Measurements from ENCODE around the gene SMAD9.

SMAD9 gene

GRCh38 chr13:36817996-36818803, 101.8 kb downstream of the SMAD9 start:
- DNase-seq (ENCODE audit: low read depth), result no peak

DNA sequence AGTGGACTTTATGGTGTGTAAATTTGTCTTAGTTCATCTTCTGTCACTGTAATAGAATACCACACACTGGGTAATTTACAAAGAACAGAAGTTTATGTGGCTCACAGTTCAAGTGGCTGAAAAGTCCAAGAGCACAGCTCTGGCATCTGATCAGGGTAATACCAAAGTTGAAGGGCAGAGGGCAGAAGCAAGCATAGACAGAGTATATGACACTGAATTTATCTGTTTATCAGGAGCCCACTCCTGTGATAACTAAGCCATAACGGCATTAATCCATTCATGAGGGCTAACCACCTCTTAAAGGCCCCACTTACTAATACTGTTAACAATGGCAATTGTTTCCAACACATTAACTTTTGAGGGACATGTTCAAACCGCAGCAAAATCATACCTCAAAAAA, 105.0 kb downstream of the SMAD9 start:
- DNase-seq (ENCODE audit: low read depth), result no peak

DNA sequence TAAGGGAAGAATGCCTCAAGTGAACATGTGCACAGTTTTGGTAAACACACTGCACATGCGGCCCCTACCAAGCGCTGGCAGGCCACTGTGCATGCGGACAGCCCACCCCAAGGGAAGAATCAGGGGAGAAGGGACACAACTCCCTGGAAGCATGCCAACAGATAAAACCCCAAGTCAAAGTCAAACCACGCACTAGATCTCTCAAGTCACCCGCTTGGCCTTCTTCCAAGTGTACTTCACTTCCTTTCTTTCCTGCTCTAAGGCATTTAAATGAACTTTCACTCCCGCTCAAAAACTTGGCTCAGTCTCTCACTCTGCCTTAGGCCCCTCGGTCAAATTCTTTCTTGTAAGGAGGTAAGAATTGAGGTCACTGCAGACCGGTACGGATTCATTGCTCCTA, 105.6 kb downstream of the SMAD9 start:
- no peak for DNase-seq (ENCODE audit: low read depth)

DNA sequence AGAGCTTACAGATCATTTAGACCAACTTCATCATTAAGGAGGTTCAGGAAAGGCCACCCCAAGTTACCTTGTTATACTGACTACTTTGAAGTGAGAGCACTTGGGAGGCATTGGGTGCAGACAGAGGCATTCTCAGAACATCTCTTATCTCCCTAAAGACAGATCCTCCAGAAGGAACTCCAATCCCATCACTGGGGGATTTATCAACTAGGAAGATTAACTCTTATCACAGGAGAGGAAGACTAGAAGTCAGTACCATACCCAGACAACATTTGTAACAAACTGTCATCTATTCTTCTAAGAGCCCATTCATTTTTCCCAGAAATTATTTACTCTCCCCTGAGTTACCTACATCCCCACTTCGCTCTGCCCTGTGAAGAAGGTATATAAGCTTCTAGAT, 106.8 kb downstream of the SMAD9 start:
- no peak for DNase-seq (ENCODE audit: low read depth)

GRCh38 chr13:36807616-36808015, 112.4 kb downstream of the SMAD9 start:
- DNase-seq (ENCODE audit: low read depth), result no peak

DNA sequence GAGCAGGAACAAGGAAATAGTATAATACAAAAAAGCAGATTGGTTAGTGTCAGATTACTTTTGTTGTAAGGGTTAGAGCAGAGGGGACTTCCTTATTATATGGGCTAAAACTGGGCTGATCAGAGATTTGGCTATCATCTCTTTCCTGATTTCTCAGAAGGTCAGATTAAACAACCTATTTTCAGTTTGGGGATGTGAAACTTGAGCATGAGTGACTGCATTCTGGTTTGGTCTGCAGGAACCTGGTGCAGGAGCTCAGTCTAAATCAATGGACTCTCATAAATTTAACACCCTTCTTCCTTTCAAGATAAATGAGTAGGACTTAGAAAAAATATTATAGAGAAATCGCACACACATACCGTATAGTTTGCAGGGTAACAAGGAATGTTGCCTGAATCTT, 113.9 kb downstream of the SMAD9 start:
- DNase-seq (ENCODE audit: low read depth), result no peak

GRCh38 chr13:36804588-36804987, 115.5 kb downstream of the SMAD9 start:
- DNase-seq (ENCODE audit: low read depth), result no peak

GRCh38 chr13:36801035-36801434, 119.0 kb downstream of the SMAD9 start:
- DNase-seq (ENCODE audit: low read depth), result no peak

GRCh38 chr13:36796052-36796451, 124.0 kb downstream of the SMAD9 start:
- DNase-seq (ENCODE audit: low read depth), result no peak

GRCh38 chr13:36795463-36795862, 124.6 kb downstream of the SMAD9 start:
- DNase-seq (ENCODE audit: low read depth), result no peak

Data from T follicular helper cell (primary cell).